HG02870 (cell line): Measurements from ENCODE around the gene KCNK10.

Experiments
- ATAC-seq: cut with Tn5 transposase; IDR thresholded peaks from one replicate; pipeline ENCODE4 v1.9.1; 2021; ENCODE audit warnings: mild to moderate bottlenecking, moderate library complexity; ENCODE audit not compliant: unreplicated experiment

Gene KCNK10, protein sequence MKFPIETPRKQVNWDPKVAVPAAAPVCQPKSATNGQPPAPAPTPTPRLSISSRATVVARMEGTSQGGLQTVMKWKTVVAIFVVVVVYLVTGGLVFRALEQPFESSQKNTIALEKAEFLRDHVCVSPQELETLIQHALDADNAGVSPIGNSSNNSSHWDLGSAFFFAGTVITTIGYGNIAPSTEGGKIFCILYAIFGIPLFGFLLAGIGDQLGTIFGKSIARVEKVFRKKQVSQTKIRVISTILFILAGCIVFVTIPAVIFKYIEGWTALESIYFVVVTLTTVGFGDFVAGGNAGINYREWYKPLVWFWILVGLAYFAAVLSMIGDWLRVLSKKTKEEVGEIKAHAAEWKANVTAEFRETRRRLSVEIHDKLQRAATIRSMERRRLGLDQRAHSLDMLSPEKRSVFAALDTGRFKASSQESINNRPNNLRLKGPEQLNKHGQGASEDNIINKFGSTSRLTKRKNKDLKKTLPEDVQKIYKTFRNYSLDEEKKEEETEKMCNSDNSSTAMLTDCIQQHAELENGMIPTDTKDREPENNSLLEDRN

DNA sequence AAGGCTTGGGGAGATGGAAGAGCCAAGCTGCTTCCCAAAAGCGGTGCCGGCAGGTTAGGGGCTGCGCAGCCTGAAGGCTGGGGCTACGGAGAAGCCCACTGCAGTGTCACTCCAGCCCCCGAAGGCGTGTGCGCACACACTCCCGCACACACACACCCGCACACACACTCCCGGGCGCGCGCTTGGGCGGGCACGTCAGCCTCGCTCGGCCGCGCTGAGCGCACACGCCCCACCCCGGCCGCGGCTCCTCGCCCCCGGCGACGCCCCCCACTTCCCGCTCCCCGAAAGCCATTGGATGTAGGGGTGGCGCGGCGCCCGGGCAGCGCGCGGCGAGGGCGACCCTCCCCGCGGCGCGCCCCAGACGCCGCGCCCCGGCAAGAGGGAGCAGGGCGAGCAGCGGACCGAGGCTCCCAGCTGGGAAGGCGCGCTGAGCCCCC, at the start of gene KCNK10:
TSS of gene KCNK10 (minus strand) at position 184 of the 437 bp plus-strand sequence. CDS start 471 bp downstream, outside the sequence.
- peak; percentile 22 for ATAC-seq

DNA sequence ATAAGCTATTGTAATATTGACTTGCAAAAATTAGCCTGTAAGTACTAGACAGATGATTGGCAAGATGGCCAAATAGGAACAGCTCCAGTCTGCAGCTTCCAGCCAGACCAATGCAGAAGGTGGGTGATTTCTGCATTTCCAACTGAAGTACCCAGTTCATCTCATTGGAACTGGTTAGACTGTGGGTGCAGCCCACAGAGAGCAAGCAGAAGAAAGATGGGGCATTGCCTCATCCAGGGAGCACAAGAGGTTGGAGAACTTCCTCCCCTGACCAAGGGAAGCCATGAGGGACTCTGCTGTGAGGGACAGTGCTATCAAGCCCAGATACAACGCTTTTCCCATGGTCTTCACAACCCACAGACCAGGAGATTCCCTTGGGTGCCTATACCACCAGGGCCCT, 46.4 kb upstream of the KCNK10 start:
- ATAC-seq = no peak

DNA sequence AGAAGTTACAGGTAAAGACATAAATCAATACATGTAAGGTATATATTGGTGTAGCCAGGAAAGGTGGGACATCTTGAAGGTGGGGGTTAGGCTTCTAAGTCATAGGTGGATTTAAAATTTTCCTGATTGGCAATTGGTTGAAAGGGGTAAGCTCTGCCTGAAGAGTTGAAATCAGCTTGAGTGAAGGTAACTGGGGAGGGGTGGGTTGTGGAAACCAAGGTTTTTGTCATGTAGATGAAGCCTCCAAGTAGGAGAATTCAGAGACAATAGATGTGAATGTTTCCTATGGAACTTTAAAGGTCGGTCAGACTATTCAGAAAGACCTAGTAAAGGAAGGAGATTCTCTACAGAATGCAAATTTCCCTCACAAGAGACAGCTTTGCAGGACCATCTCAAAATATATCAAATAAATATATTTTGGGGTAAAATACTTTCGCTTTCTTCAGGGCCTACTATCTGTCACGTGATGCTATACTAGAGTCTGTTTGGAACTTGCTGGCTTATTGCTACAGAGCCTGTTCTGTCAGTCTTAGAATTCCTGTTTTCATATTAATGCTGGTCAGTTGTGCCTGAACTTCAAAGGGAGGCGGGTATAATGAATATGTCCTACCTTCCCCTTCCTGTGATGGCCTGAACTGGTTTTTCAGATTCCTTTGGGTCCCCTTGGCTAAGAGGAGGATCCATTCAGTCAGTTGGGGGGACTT, 41.8 kb upstream of the KCNK10 start:
- no peak for ATAC-seq

DNA sequence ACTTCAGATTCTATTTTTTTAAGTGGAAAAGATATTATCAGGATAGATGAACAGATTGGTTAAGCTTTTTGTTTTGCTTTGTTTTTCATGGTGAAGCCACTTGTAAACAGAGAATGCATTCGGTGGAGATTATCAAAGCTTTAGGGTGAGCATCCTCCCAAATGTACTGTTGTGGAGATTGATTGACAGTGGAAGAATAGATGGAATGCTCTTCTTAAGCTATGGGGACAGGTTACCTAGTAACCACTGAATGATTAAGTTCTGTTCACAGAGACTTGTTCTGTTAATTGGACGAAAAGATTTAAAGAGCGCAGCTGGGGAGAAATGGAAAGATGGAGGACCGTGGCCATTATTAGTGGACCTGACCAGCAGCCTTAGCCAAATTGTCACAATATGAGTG, 40.6 kb upstream of the KCNK10 start:
- ATAC-seq = no peak

DNA sequence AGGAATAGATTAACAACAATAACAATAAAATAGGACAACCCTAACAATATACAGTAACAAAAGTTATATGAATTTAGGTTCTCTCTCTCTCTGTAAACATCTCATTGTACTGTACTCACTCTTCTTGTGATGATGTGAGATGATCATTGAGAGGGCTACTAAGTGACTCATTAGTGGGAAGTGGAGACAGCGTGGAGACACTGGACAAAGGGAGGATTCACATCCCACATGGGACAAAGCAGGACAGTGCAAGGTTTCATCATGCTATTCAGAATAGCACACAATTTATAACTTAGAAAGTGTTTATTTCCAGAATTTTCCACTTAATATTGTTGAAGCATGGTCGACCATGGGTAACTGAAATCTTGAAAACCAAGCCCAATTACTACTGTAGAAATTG, 36.4 kb upstream of the KCNK10 start:
- ATAC-seq = no peak

DNA sequence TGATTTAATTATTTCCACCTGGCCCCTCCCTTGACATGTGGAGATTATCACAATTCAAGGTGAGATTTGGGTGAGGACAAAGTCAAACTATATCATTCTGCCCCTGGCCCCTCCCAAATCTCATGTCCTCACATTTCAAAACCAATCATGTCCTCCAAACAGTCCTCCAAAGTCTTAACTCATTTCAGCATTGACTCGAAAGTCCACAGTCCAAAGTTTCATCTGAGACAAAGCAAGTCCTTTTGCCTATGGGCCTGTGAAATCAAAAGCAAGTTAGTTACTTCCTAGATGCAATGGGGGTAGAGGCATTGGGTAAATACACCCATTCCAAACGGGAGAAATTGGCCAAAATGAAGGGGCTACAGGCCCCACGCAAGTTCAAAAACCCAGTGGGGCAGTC, 31.3 kb upstream of the KCNK10 start:
- ATAC-seq = no peak

DNA sequence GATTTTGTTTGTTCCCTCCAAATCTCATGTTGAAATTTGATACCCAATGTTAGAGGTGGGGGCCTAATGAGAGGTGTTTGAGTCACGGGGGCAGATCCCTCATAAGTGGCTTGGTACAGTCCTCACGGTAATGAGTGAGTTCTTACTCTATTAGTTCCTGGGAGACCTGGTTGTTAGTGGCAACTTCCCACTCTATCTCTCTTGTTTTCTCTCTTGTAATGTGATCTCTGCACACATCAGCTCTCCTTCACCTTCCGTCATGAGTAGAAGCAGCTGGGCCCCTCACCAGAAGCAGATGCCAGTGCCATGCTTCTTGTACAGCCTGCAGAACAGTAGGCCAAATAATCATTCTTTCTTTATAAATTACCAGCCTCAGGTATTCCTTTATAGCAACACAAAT, 29.6 kb upstream of the KCNK10 start:
- no peak for ATAC-seq

DNA sequence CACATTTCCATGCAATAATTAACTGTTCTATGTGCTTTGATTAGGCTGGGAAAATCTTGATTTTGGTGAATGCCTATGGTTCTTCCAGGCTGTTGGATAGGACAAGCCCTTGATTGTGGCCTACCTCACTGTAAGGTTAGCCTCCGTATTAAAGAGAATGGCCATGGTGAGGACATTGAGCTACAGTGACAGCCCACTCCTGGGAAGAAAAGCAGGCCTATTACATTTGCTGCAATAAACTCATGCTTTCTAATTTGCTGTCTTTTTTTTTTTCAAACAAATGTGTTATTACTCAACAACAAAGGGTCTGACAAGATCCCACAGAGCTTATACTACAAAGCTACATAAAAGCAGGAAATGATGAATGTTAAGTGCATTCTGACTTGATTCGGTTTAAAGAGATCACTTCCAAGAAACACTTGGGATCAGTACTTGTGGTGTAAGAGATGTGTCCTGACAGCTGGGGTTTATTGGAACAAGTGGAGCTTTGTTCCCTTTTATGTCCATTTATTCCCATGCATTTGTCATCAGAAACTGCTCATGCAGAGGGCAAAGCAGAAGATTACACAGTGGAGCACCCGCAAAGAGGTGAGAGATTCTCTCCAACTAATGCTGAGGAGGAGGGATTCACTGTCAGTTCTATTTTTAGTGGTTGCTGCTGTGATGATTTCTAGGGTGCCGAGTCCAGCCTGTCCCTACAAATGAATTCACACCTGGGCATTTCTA, 29.1 kb upstream of the KCNK10 start:
- ATAC-seq = no peak

DNA sequence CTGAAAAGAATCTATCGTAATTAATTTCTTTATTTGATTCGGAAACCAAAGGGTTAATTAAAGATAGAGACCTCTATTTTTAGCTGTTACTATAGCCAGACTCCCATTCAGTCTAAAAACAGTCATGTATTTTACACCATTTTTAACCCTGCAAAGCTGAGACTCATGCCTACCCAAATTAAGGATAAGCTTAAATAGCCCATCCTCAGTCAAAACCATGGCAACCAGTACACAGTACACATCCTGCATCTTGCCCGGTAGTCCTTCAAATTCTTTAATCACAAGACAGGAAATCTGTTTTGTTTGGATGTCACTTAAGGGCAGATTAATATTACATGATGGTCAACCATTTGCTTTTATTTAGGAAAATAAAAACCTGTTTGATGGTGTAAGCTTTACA, 25.5 kb upstream of the KCNK10 start:
- ATAC-seq = no peak

DNA sequence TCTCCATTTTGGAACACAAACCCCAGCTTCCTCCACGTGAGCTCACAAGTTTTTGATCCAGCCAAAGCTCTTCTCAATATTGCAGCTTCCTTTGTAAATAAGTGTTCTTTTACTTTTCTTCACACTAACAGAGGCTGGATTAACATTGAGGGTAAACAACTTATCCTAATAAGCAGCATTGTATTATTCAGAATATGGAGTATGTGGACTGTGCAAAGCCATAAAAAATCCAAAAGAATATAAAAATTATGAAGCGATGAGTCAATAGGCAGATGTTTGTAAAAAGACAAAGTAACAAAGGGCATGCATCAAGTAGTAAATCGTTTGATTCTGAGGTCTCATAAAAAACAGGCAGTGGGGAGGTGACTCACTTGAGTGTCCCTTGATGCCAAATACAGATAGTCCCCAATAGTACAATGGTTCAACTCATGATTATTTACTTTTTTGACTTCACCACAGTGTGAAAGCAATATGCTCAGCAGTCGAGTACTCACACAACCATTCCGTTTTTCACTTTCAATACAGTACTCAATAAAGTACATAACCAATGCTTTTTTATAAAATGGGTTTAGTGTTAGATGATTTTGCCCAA, 23.1 kb upstream of the KCNK10 start:
- ATAC-seq = no peak

DNA sequence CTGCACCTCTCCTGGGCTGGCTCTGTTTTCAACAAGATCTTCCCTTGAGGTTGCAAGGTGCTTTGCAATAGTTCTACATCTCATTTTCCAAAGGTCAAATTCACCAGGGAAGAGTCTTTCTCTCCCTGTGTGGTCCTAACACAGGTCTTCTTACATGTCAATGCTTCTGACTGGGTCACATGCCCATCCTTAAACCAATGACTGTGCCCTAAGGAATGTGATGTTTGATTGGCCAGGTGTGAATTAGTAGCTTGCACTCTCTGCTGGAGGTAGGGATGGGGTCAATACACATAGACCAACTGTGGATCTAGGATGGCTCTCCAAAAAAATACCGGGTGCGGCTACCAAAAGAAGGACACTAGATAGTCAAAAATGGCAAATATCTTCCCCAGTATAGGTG, 19.9 kb upstream of the KCNK10 start:
- ATAC-seq = no peak

DNA sequence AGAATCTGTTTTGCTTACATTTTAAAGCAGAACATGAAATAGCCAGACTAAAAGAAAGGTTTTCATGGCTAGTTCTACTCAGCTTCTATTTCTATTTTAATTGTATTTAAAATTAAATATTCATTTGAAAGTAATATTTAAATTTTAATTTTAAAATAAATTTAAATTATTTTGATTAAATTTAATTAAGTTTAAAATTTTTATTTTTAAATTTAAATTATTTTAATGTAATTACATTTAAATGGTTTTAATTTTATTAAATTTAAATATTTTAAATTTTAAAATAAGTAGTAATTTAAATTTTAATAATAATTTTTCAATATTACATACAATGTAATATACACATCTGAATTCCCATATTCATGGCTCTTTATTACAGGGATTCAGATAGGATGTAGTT, 17.3 kb upstream of the KCNK10 start:
- ATAC-seq = no peak

DNA sequence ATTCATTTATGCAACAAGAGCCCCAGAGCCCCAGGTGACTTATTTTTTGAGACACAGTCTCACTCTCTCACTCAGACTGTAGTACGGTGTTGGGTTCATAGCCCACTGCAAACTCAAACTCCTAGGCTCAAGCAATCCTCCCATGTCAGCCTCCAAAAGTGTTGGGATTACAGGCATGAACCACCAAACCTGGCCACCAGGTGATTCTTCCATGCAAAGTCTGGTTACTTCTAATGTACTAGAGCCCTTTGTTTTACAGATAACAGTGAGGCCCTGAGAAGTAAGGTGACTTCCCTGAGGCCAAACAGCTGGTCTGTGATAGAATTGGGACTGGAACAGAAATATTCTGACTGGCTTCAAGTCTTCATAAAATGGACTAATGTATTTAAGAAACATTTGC, 10.0 kb upstream of the KCNK10 start:
- ATAC-seq = no peak

DNA sequence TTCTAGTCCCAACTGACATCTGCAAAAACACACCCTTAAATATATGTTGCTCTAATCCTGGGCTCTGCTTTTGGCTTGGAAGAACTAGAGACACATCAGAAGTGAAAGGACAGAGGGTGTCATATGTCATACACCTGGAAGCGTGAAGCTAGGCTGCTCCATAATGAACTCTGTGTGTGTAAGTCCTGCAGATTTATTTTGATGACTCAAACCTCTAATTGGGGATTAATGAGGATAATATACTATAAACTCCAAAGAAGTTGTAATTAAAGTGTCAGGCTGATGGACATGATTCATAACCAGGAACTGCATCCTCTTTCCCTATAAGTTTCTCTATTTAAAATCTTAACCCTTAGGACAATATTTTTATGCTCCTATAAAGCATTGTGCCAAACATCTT, 4.4 kb upstream of the KCNK10 start:
- no peak for ATAC-seq

DNA sequence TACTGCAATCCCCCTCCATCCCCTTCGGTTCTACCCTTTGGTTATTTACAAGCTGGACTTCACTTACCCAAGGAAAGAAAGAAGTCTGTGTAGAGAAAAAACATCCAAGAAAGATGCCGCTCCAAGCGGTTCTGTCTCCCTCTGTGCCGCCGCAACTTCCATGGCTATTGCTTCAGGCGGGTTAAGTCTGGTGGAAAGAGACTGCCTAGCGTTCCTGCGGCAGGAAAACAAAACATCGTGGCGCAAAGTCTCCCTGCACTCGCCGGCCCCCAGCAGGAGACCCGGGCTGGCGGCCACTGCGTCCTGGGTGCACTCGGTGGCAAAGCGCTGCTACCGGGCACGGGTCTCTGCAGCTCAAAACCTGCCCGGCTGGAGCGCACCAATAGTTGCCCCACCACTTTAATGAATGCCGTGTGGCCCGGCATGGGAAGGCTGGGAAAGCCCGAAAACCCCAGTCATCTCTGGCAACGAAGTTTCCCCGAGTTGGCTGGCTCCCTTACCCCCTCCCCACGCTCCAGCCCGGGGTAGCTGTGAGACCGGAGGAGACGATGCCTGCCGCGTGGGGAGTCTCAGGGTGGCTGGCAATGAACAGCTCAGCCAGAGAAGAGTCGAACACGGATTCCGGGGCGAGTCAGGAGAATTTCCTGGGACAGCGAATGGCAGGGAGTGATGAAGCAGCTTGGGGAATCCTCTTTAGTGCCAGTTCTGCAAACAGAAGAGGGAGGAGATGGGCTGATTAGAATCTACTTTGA, 3.5 kb upstream of the KCNK10 start:
- no peak for ATAC-seq

DNA sequence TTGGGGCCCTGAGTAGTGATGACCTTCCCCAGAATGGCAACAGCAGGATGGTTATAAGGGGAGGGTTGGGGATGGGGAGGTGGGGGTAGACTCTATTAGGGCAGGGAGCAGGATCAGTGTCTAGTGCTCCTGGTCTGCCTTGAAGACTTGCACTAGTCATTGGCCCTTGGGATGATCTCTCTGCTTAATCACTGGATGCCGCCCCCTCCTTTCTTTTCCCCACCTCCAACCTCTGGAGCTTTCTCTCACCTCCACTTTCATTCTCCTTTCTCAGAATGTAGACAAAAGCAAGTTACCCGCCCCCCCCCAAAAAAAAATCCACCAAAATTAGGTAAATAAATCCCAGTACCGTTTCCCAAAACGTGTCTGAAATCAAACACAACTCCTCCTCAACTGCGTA, 2.8 kb upstream of the KCNK10 start:
- no peak for ATAC-seq

DNA sequence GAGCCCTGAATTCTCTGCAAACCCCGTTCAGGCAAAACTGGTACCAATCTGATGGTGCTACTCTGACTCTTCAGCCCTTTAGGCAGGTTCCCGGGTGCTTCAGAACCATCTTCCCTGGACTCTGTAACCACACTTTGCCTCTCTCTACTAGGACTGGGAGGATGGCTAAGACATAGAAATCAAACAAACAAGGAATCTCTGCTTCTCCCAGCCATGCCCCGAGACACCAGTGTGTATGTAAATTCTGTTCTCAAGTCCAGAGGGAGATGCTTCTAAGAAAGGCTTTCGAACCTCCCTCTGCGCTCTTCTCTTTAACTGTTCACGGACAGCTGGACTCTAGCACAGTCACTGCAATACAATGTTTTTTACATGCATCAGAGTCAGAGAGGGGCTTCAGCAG, 1.9 kb upstream of the KCNK10 start:
- no peak for ATAC-seq

DNA sequence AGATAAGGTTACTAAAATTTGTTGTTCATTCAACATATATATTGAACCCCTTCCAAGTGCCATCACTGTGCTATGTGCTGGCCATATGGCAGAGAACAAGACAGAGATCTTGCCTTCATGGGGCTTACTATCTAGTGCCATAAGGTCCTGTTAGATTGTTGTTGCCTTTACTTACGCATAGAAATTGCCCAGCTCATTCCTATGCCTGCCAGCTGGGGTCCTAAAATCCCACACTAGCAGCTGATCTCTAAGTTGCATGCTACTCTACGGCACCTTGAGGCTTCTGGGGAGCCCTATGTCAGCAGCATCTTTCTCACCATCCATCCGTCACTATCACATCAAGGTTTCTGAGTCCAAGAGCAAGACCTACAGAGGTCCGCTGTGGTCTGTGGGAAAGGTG, 1.4 kb upstream of the KCNK10 start:
- ATAC-seq = no peak

DNA sequence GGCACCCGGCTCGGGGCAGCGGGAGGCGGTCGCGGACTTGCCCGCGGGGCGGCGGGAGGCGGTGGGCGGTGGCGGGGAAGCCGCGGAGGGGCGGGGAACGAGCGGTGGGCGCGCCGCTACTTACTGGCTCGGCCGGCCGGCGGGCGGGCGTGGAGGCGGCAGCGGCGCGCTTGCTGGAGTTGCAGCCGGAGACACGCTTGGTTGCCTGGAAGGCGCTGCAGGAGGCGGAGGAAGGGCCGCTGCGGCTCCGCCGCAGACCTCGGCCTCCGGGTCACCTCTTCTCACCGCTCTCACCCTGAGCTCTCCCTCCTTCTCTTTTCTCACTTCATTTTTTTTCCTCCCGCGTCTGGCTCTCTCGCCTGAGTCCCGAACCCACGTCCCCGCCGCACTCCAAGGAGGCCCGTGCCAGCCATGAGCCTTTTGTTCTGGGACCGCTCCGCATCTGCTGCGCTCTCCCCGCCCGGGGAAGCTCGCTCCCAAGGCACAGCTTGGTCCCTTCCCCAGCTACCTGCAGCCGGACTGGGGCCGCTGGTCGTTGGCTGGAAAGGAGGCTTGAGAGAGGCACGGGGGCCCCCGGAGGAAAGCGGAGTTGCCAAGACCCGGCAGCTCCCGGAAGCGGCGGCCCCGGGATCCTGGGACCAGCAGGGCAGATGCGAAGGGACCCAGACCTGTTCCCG, 592 bp upstream of the KCNK10 start:
- peak; percentile 82 for ATAC-seq
